T-cell (primary cell): ENCODE data around the gene FAM98B. TPM values are rescaled to one million over a fixed set of nuclear protein-coding genes. Genes with fewer than 3 reads are reported as not detected.
"Not testable (repeated sequence)": the region's sequence is repeated elsewhere in the genome, so short reads cannot be mapped to it uniquely, and the experiment has no call there.

ENCODE experiments used
- ATAC-seq, 4 experiments: fragments of 200-7000 bp in 3 of 4; fragments of 150-1000 bp in 1 of 4; cut with Tn5 transposase; replicated peaks in 1 of 4; 1 replicate in 3 of 4; 2 replicates in 1 of 4; pipeline ENCODE4 v1.10.0; 2021; ENCODE audit warnings: moderate library complexity in 3 of 4, mild to moderate bottlenecking in 2 of 4, moderate number of reproducible peaks in 1 of 4
- CTCF ChIA-PET, 2 donors: fragments of 300-600 bp; sonication (Branson Sonifier 250); formaldehyde crosslinking; loops; one replicate each; lab custom pipeline; 2022; ENCODE audit warnings: antibody characterized with exemption in 2 of 2; lab: Charles Lee
- POLR2A ChIA-PET, 2 donors: fragments of 300-600 bp; sonication (Branson Sonifier 250); formaldehyde crosslinking; loops; one replicate each; lab custom pipeline; 2022; ENCODE audit warnings: antibody characterized with exemption in 2 of 2; lab: Charles Lee
- DNase-seq, 35 experiments: peaks; one replicate each; pipeline versions ENCODE4 v3.0.0 to v3.0.0-alpha.2; 2013 to 2023
- H3K27ac ChIP-seq: one replicate; pipeline ENCODE4 v1.5.1; 2013; ENCODE audit warnings: low read length
- H3K27me3 ChIP-seq, 2 experiments: replicated peaks in 1 of 2; 1 replicate in 1 of 2; 2 replicates in 1 of 2; pipeline versions ENCODE4 v1.6.1 to v1.7.0; 2013; ENCODE audit warnings: low read length in 1 of 2, mixed read lengths in 1 of 2; ENCODE audit not compliant: control insufficient read depth in 2 of 2, insufficient read depth in 2 of 2; ENCODE audit errors: extremely low read depth in 1 of 2
- H3K36me3 ChIP-seq, 2 donors: 1 replicate in 1 of 2; 2 replicates in 1 of 2; pipeline versions ENCODE4 v1.6.1 to v1.7.0; 2013; ENCODE audit warnings: low read length in 1 of 2; ENCODE audit not compliant: control insufficient read depth in 2 of 2, insufficient read depth in 1 of 2; ENCODE audit errors: extremely low read depth in 1 of 2
- H3K4me1 ChIP-seq, 2 experiments: 1 replicate in 1 of 2; 2 replicates in 1 of 2; pipeline versions ENCODE4 v1.6.1 to v1.7.0; 2013; ENCODE audit warnings: low read length in 2 of 2, mixed read lengths in 1 of 2; ENCODE audit not compliant: insufficient read depth in 2 of 2, control insufficient read depth in 1 of 2; ENCODE audit errors: extremely low read depth in 1 of 2
- H3K4me3 ChIP-seq, 2 donors: 1 replicate in 1 of 2; 2 replicates in 1 of 2; pipeline versions ENCODE4 v1.5.1 to v1.7.0; 2013; ENCODE audit warnings: mild to moderate bottlenecking in 2 of 2, low read length in 1 of 2, moderate library complexity in 1 of 2; ENCODE audit not compliant: control insufficient read depth in 1 of 2; ENCODE audit errors: extremely low read depth in 1 of 2
- H3K9me3 ChIP-seq: 2 replicates; pipeline ENCODE4 v1.7.0; 2013
- H3K27ac Mint-ChIP-seq, 2 donors: one replicate each; pipeline ENCODE4 v1.8.0; 2020 to 2021; ENCODE audit warnings: mild to moderate bottlenecking in 2 of 2, mixed read lengths in 2 of 2
- H3K27me3 Mint-ChIP-seq, 2 donors: one replicate each; pipeline ENCODE4 v1.8.0; 2021 to 2022; ENCODE audit warnings: mixed read lengths in 2 of 2
- H3K36me3 Mint-ChIP-seq: one replicate; pipeline ENCODE4 v1.8.0; 2021; ENCODE audit warnings: mixed read lengths
- H3K4me1 Mint-ChIP-seq, 3 donors: one replicate each; pipeline ENCODE4 v1.8.0; 2020 to 2022; ENCODE audit warnings: mixed read lengths in 3 of 3, mild to moderate bottlenecking in 1 of 3
- H3K4me3 Mint-ChIP-seq, 3 donors: one replicate each; pipeline ENCODE4 v1.8.0; 2020 to 2022; ENCODE audit warnings: mild to moderate bottlenecking in 3 of 3, mixed read lengths in 3 of 3, moderate library complexity in 3 of 3
- H3K9me3 Mint-ChIP-seq, 3 donors: one replicate each; pipeline ENCODE4 v1.8.0; 2020 to 2022; ENCODE audit warnings: mixed read lengths in 3 of 3
- WGBS: methylation state at CpG from one replicate; pipeline ENCODE4 v1.1.5; 2013; ENCODE audit warnings: missing lambda C conversion rate; ENCODE audit not compliant: insufficient coverage; 5-methylcytosine and 5-hydroxymethylcytosine counted together
- total RNA-seq, 35 experiments: library from RNA in 6 of 35; stranded (reverse) in 6 of 35; fragments of 120-200 nt in 1 of 35; gene quantifications; one replicate each; pipeline versions ENCODE4 v1.2.1 to v1.2.4 and lab custom pipeline; 2013 to 2026

The FAM98B gene
- total RNA-seq, 5 donors from 2014 or later (not counting 1 experiment from before 2014, with no cell fraction given): 15.1 to 24.4 (median 20.6) TPM

GRCh38 chr15:38437603-38438002, 16.3 kb upstream of the FAM98B start:
- H3K27ac ChIP-seq, H3K4me1 Mint-ChIP-seq, H3K9me3 Mint-ChIP-seq, H3K4me3 Mint-ChIP-seq, H3K4me1 ChIP-seq, CTCF ChIA-PET, POLR2A ChIA-PET, H3K36me3 ChIP-seq, ATAC-seq, H3K4me3 ChIP-seq, H3K27ac Mint-ChIP-seq, H3K27me3 ChIP-seq, H3K36me3 Mint-ChIP-seq, DNase-seq, H3K9me3 ChIP-seq: not testable (repeated sequence)
- peaks cover 21 to 33% of the 10 kb centered on the region in 2 donors for H3K27me3 Mint-ChIP-seq
- 80% methylated on average over 3 of the region's 4 CpGs for WGBS

DNA sequence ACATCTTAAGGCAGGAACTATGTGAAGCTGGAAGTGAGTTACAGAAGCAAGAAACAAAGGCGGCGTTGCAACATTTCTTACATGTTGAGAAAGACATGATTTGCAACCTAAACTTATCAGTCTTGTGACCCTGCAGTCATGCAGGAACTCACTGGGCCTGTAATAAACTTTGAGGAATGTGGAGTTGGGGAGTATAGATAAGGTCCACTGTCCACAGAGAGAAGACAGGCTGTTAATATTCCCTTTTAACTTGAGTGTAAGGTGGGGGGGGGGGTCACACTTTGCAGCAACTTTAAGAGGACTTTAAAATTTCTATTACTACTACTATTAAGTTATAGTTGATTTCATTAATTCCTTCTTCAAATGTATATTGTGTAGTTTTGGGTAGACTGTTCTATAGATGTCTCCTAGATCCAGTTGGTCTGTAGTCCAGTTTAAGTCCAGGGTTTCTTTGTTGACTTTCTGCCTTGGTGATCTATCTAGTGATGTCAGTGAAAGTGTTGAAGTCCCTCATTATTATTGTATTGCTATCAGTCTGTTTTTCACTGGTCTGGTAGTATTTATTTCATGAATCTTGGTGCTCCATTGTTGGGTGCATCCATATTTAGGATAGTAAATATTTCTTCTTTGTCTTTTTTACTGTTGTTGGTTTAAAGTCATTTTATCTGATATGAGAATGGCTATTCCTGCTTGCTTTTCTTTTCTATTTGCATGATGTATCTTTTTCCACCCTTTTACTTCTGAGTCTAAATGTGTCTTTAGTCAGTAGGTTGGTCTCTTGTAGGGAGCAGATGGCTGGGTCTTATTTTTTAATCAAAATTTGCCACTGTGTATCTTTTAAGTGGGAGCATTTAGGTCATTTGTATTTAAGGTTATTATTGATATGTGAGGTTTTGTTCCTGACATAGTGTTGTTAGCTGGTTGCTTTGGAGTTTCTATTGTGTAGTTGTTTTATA, 15.6 kb upstream of the FAM98B start:
- Histone ChIP-seq H3K4me3 (no peak overlapping the region), H3K27ac (no peak overlapping the region), H3K9me3 (peaks cover 3% of the 10 kb centered on the region), H3K36me3 (no peaks in the 10 kb centered on the region), H3K4me1 (peaks cover 0 to 5% of the 10 kb centered on the region in 2 experiments), H3K27me3 (peaks cover 0 to 2% of the 10 kb centered on the region in 2 experiments)
- Mint-ChIP-seq H3K4me1 (peaks cover 5 to 9% (median 8%) of the 10 kb centered on the region in 3 donors), H3K9me3 (peaks cover 0 to 10% (median 5%) of the 10 kb centered on the region in 3 donors), H3K36me3 (peaks cover 5% of the 10 kb centered on the region), H3K27ac (no peak overlapping the region), H3K4me3 (no peak overlapping the region), H3K27me3 (peaks cover 21 to 33% of the 10 kb centered on the region in 2 donors)
- no peak for DNase-seq
- ATAC-seq: no peak
- POLR2A ChIA-PET: no interaction called here
- CTCF ChIA-PET: interaction anchor here in 1 of 2 donors (1.1 to 3.7 kb wide), 3 partner anchors 16 to 275 kb away, joined by 3 to 57 read pairs (median 23); partner anchors contain the start of gene FAM98B
- no CpG with 5 or more reads among the region's 2 CpGs for WGBS

DNA sequence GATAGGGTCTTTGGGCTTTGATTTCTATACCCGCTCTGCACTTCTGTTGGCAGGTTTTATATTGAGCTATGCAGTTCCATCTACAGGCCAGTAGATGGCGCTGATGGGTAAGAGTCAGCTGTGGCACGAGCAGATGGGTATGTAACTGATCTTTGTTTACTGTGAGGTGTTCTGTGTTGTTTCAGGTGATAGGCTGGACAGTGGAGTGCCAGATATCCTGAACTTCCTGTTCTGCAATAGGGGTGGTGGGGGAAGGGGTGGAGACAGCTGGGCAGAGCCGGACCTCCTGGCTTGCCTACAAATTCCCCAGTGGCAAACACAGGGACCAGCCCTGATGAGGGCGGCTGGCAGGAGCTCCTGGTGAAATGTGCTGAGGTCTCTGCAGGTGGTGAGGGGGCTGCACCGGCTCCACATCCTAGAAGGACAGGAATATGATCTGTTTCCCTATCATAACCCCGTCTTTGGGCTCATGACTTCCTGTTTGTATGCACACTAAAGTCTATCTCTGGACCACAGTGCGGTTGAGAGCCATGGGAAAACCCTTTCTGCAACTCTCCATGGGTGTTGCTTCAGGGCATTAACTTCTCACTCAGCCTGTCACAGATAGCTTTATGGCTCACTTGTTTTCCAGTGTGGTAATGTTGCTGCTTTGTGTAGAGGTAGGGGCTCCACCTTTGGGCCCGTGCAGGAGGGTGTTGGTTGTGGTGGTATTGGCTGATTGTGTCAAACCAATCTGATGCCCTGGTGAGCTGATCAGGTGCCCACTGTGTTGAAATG, 13.4 kb upstream of the FAM98B start:
- ATAC-seq (peak; percentile 82 to 91 (median 88)), DNase-seq (peak in 34 of 35 experiments; percentile 12 to 88 (median 33))
- H3K27me3 Mint-ChIP-seq: peaks cover 21 to 25% of the 10 kb centered on the region in 2 donors
- Histone ChIP-seq H3K4me3 (no peak overlapping the region), H3K36me3 (no peaks in the 10 kb centered on the region), H3K27me3 (peaks cover 0 to 2% of the 10 kb centered on the region in 2 experiments), H3K4me1 (peaks cover 0 to 5% of the 10 kb centered on the region in 2 experiments), H3K27ac (no peak overlapping the region), H3K9me3 (peaks cover 3% of the 10 kb centered on the region)
- peaks cover 5 to 9% (median 8%) of the 10 kb centered on the region in 3 donors for H3K4me1 Mint-ChIP-seq
- ChIA-PET POLR2A (interaction anchor here in 1 of 2 donors (0.9 to 1.0 kb wide), 3 partner anchors 14 to 246 kb away, joined by 4 read pairs; partner anchors contain the start of gene FAM98B), CTCF (interaction anchor here (0.5 to 3.7 kb wide), 35 partner anchors 10 to 1342 kb away, joined by 3 to 57 read pairs (median 4); partner anchors contain the start of genes FAM98B (in 1 of the 2) and FSIP1 (in 1 of the 2))
- H3K9me3 Mint-ChIP-seq: peaks cover 0 to 10% (median 5%) of the 10 kb centered on the region in 3 donors
- H3K27ac Mint-ChIP-seq: no peak overlapping the region
- WGBS: 19% methylated on average over 5 of the region's 9 CpGs
- no peak overlapping the region for H3K4me3 Mint-ChIP-seq
- H3K36me3 Mint-ChIP-seq: peaks cover 5% of the 10 kb centered on the region

GRCh38 chr15:38441130-38441519, 12.8 kb upstream of the FAM98B start:
- peaks cover 0 to 2% of the 10 kb centered on the region in 2 experiments for H3K27me3 ChIP-seq

DNA sequence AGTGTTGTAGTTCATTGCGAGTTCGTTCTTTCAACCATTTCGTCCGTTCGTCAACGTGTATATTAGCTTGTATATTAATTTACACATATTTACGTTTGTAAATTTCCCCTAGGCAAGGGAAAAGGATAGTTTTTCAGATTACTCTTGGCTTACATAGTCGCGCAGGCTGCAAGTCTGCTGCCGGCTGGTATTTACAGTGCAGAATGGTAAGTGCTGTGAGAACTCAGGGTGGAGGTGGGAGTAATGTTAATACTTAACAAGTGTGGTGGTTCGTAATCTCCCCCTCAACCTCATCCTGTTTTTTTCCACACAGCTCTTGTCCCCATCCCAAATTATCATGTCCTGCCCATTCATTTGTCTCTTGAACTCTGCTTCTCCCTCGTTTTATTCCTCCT, 766 bp downstream of the FAM98B start:
- H3K4me3 Mint-ChIP-seq: peak overlapping the region; percentile 95 to 98 (median 96)
- H3K27ac ChIP-seq: peak overlapping the region; percentile 88
- H3K27me3 ChIP-seq: no peaks in the 10 kb centered on the region
- H3K36me3 Mint-ChIP-seq: peaks cover 3% of the 10 kb centered on the region
- H3K4me3 ChIP-seq: peak overlapping the region; percentile 88 to 93
- DNase-seq (no peak), ATAC-seq (peak in 2 of 4 experiments; percentile 6 to 13)
- peaks cover 43 to 49% (median 46%) of the 10 kb centered on the region in 3 donors for H3K4me1 Mint-ChIP-seq
- peaks cover 5 to 8% of the 10 kb centered on the region in 2 experiments for H3K4me1 ChIP-seq
- H3K9me3 ChIP-seq: no peaks in the 10 kb centered on the region
- ChIA-PET CTCF (interaction anchor here (0.6 to 3.3 kb wide), 22 partner anchors 10 to 920 kb away, joined by 3 to 23 read pairs (median 3); partner anchors contain the start of gene RASGRP1 (in 2 of the 2)), POLR2A (interaction anchor here in 1 of 2 donors (1.0 to 1.2 kb wide), 2 partner anchors 14 to 242 kb away, joined by 3 to 4 read pairs; no protein-coding TSS in a partner anchor)
- peaks cover 0 to 3% of the 10 kb centered on the region in 2 donors for H3K36me3 ChIP-seq
- peak overlapping the region; percentile 93 to 94 for H3K27ac Mint-ChIP-seq
- H3K9me3 Mint-ChIP-seq: no peaks in the 10 kb centered on the region
- no peaks in the 10 kb centered on the region for H3K27me3 Mint-ChIP-seq
- WGBS: 0% methylated on average over 1 of the region's 12 CpGs

More at GRCh38 chr15:38441130-38441519, 12.8 kb upstream of the FAM98B start:
- Mint-ChIP-seq H3K36me3 (peaks cover 5% of the 10 kb centered on the region), H3K9me3 (peaks cover 0 to 10% (median 5%) of the 10 kb centered on the region in 3 donors), H3K27ac (no peak overlapping the region), H3K4me1 (peaks cover 5 to 9% (median 8%) of the 10 kb centered on the region in 3 donors), H3K4me3 (no peak overlapping the region), H3K27me3 (peaks cover 20 to 23% of the 10 kb centered on the region in 2 donors)
- Histone ChIP-seq H3K4me3 (no peak overlapping the region), H3K4me1 (peaks cover 0 to 5% of the 10 kb centered on the region in 2 experiments), H3K36me3 (no peaks in the 10 kb centered on the region), H3K9me3 (peaks cover 3% of the 10 kb centered on the region), H3K27ac (no peak overlapping the region)
- ChIA-PET CTCF (interaction anchor here (0.7 to 3.7 kb wide), 15 partner anchors 10 to 1342 kb away, joined by 3 to 57 read pairs (median 6); partner anchors contain the start of genes FAM98B (in 1 of the 2) and FSIP1 (in 1 of the 2)), POLR2A (no interaction called here)
- 91% methylated on average over 1 of the region's 3 CpGs for WGBS
- DNase-seq (no peak), ATAC-seq (no peak)
